Endothelial cell of umbilical vein (primary cell): ENCODE data around the gene CBFA2T3. TPM values are rescaled to one million over a fixed set of nuclear protein-coding genes. Genes with fewer than 3 reads are reported as not detected.

Experiments used
- BruUV-seq: library from RNA; stranded (reverse); fragments of 400-500 nt; replicated peaks from 2 replicates; lab custom pipeline; 2021; lab: Mats Ljungman, UMichigan
- CTCF ChIA-PET: fragments of 300-600, 350-600 bp; sonication (Branson Sonifier 250); formaldehyde crosslinking; loops from one replicate; lab custom pipeline; 2021; ENCODE audit warnings: antibody characterized with exemption, inconsistent platforms; lab: Charles Lee
- POLR2A ChIA-PET: fragments of 300-600, 350-600 bp; sonication (Branson Sonifier 250); formaldehyde crosslinking; loops from one replicate; lab custom pipeline; 2021; ENCODE audit warnings: antibody characterized with exemption, inconsistent platforms; lab: Charles Lee
- DNase-seq: peaks from one replicate; pipeline ENCODE4 v3.0.0-alpha.2; 2011; ENCODE audit warnings: low read depth, low spot score
- FAIRE-seq: peaks from 2 replicates; lab custom pipeline; 2011; peaks lifted over from hg19 to GRCh38; lab: Jason Lieb, UNC
- H2AFZ ChIP-seq: 2 replicates; pipeline ENCODE4 v1.6.0; 2012; ENCODE audit warnings: low read depth, low read length, control low read depth, inconsistent platforms
- H3K27ac ChIP-seq: 2 replicates; pipeline ENCODE4 v1.5.1; 2011; ENCODE audit warnings: low read depth, mild to moderate bottlenecking, control low read depth, low read length, moderate library complexity; ENCODE audit not compliant: insufficient read depth
- H3K27me3 ChIP-seq, 2 experiments: 2 replicates each; pipeline versions ENCODE4 v1.6.0 to v1.6.1; 2011; ENCODE audit warnings: low read length in 2 of 2, mixed read lengths in 1 of 2; ENCODE audit not compliant: control insufficient read depth in 2 of 2, insufficient read depth in 2 of 2
- H3K36me3 ChIP-seq, 2 experiments: 2 replicates in 1 of 2; 3 replicates in 1 of 2; pipeline ENCODE4 v1.5.1; 2011; ENCODE audit warnings: low read length in 2 of 2, mild to moderate bottlenecking in 1 of 2, moderate library complexity in 1 of 2; ENCODE audit not compliant: control insufficient read depth in 2 of 2, insufficient read depth in 2 of 2; ENCODE audit errors: extremely low read depth in 1 of 2
- H3K4me1 ChIP-seq: 3 replicates; pipeline ENCODE4 v1.5.1; 2011; ENCODE audit warnings: mild to moderate bottlenecking, low read length; ENCODE audit not compliant: control insufficient read depth, insufficient read depth; ENCODE audit errors: extremely low read depth
- H3K4me2 ChIP-seq: 2 replicates; pipeline ENCODE4 v1.6.1; 2011; ENCODE audit warnings: low read length, control low read depth, mixed read lengths; ENCODE audit not compliant: insufficient read depth
- H3K4me3 ChIP-seq, 3 experiments: fragments of 200-600 bp in 1 of 3; sonication (generic), shearing (Covaris generic) in 1 of 3; replicated peaks in 1 of 3; 2 replicates each; pipeline ENCODE4 v1.5.1; 2011 to 2016; ENCODE audit warnings: control low read depth in 3 of 3, low read length in 3 of 3, mild to moderate bottlenecking in 2 of 3, inconsistent platforms in 1 of 3, low read depth in 1 of 3, moderate library complexity in 1 of 3; ENCODE audit not compliant: insufficient read depth in 1 of 3
- H3K79me2 ChIP-seq: 2 replicates; pipeline ENCODE4 v1.6.0; 2012; ENCODE audit warnings: low read length, inconsistent platforms; ENCODE audit not compliant: control insufficient read depth, insufficient read depth
- H3K9ac ChIP-seq: replicated peaks from 2 replicates; pipeline ENCODE3; 2011; ENCODE audit warnings: low read length, control low read depth; ENCODE audit not compliant: insufficient read depth; ENCODE audit errors: extremely low read depth
- H3K9me1 ChIP-seq: replicated peaks from 3 replicates; pipeline ENCODE4 v1.6.0; 2011; ENCODE audit warnings: mild to moderate bottlenecking, low read length; ENCODE audit not compliant: control insufficient read depth, insufficient read depth; ENCODE audit errors: extremely low read depth
- H3K9me3 ChIP-seq: replicated peaks from 2 replicates; pipeline ENCODE4 v1.5.1; 2012; ENCODE audit warnings: low read length, inconsistent platforms; ENCODE audit not compliant: control insufficient read depth, insufficient read depth
- H4K20me1 ChIP-seq: replicated peaks from 2 replicates; pipeline ENCODE3; 2011; ENCODE audit warnings: mild to moderate bottlenecking, low read length; ENCODE audit not compliant: control insufficient read depth, insufficient read depth; ENCODE audit errors: extremely low read depth
- EZH2 ChIP-seq: IDR thresholded peaks from 2 replicates; pipeline ENCODE4 v1.6.1; 2012; ENCODE audit warnings: borderline replicate concordance, low read depth, mild to moderate bottlenecking, moderate library complexity, low read length, inconsistent platforms; ENCODE audit not compliant: severe bottlenecking
- FOS ChIP-seq: IDR thresholded peaks from 2 replicates; pipeline ENCODE4 v1.6.1; 2011; ENCODE audit warnings: mild to moderate bottlenecking, low read length, moderate library complexity, borderline replicate concordance; ENCODE audit not compliant: insufficient read depth
- GATA2 ChIP-seq: IDR thresholded peaks from 2 replicates; pipeline ENCODE4 v1.7.0; 2011; ENCODE audit warnings: low read depth, mild to moderate bottlenecking, moderate library complexity, mixed read lengths, low read length; ENCODE audit not compliant: insufficient read length, insufficient read depth
- JUN ChIP-seq: IDR thresholded peaks from 2 replicates; pipeline ENCODE4 v1.6.1; 2011; ENCODE audit warnings: borderline replicate concordance, low read depth; ENCODE audit not compliant: insufficient read length, insufficient read depth
- MYC ChIP-seq: IDR thresholded peaks from one replicate; pipeline ENCODE4 v1.6.1; 2011; ENCODE audit warnings: mild to moderate bottlenecking, low read depth, low read length
- POLR2A ChIP-seq: IDR thresholded peaks from 2 replicates; pipeline ENCODE4 v1.6.1; 2012; ENCODE audit warnings: low read depth, mild to moderate bottlenecking, control low read depth, low read length
- POLR2AphosphoS5 ChIP-seq: IDR thresholded peaks from 2 replicates; pipeline ENCODE4 v1.6.1; 2012; ENCODE audit warnings: low read depth, mild to moderate bottlenecking, control low read depth, low read length, moderate library complexity; ENCODE audit not compliant: insufficient read depth
- dilution Hi-C: fragments of 300-500 bp; cut with MboI; formaldehyde crosslinking; loops from one replicate; pipeline ENCODE4 v1.15.0; 2019; ENCODE audit warnings: low sequenced_read_pairs; ENCODE audit not compliant: extremely low pct_ligation_motif_present
- intact Hi-C: fragments of 100-400 bp; cut with micrococcal nuclease; formaldehyde crosslinking; loops from one replicate; pipeline ENCODE4 v1.10.0; 2022
- polyA plus RNA-seq, 4 experiments: library from polyadenylated mRNA; depleted of rRNA in 3 of 4; stranded (reverse) in 3 of 4; unstranded in 1 of 4; fragments of >200 nt; gene quantifications; 2 replicates each; pipeline versions ENCODE4 v1.2.1 to v1.2.3, GENCODE V29; 2011 to 2012; ENCODE audit warnings: missing spikeins in 1 of 4
- total RNA-seq: library from RNA; stranded (reverse); gene quantifications from 2 replicates; pipeline ENCODE4 v1.2.3, GENCODE V29; 2021
- TF ChIP-seq, protein P1 (sequence below): IDR thresholded peaks from 2 replicates; pipeline ENCODE4 v1.6.1; 2011; ENCODE audit not compliant: insufficient read depth, insufficient read length
- TF ChIP-seq, protein P2 (sequence below), 2 donors: IDR thresholded peaks; 1 replicate in 1 of 2; 2 replicates in 1 of 2; pipeline ENCODE4 v1.5.1; 2011; ENCODE audit warnings: low read length in 2 of 2, mild to moderate bottlenecking in 2 of 2, moderate library complexity in 2 of 2, control low read depth in 1 of 2, inconsistent platforms in 1 of 2, low read depth in 1 of 2; ENCODE audit not compliant: insufficient read depth in 1 of 2; ENCODE audit errors: extremely low read depth in 1 of 2

Gene CBFA2T3
- total and polyA plus RNA-seq, 2 donors (not counting 3 experiments of a cell fraction or from before 2014, with no cell fraction given), result not detected

DNA sequence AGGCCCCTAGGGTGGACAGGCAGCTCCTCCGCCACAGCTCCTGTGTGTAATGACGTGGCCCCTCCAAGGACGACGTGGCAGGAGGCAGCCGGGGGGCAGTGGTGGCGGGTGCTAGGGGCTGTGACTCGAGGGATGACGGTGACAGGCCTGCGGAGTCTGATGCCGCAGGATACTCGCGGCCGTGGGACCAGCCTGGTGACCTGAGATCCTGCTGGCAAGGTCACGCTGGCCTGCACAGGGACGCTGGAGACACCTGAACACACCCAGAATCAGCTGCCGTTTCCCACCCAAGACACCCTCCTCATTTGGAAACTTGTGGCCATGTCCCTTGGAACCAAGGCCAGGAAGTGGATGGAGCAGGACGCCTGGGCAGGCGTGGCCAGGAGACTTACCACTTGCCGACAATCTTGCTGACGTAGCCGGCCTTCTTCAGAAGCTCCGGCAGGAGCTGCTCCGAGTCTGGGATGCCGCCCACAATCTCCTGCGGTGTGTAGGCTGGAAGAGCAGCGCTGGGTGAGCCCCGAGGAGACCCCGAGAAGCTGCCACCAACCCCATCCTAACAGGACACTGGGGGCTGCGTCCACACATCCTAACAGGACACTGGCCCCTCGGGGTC lies 136.3 kb downstream of the CBFA2T3 start:
- CTCF ChIA-PET, result interaction anchor here (0.9 to 1.3 kb wide), 2 partner anchors 9 to 17 kb away, joined by 3 read pairs; partner anchors contain the start of gene TRAPPC2L

More for the DNA sequence above, 136.3 kb downstream of the CBFA2T3 start:
- H3K27me3 ChIP-seq, result no peaks in the 10 kb centered on the region
- dilution Hi-C loops (no loop called here), intact Hi-C loops (no loop called here)
- no peak overlapping the region for H3K4me3 ChIP-seq
- H3K4me1 ChIP-seq, result no peaks in the 10 kb centered on the region
- no peak overlapping the region for H3K9ac ChIP-seq
- TF ChIP-seq, protein P1, sequence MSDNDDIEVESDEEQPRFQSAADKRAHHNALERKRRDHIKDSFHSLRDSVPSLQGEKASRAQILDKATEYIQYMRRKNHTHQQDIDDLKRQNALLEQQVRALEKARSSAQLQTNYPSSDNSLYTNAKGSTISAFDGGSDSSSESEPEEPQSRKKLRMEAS, result no peak
- TF ChIP-seq EZH2 (no peak), GATA2 (no peak), MYC (no peak), POLR2A (no peak), POLR2AphosphoS5 (no peak), FOS (no peak), JUN (no peak)
- TF ChIP-seq, protein P2, sequence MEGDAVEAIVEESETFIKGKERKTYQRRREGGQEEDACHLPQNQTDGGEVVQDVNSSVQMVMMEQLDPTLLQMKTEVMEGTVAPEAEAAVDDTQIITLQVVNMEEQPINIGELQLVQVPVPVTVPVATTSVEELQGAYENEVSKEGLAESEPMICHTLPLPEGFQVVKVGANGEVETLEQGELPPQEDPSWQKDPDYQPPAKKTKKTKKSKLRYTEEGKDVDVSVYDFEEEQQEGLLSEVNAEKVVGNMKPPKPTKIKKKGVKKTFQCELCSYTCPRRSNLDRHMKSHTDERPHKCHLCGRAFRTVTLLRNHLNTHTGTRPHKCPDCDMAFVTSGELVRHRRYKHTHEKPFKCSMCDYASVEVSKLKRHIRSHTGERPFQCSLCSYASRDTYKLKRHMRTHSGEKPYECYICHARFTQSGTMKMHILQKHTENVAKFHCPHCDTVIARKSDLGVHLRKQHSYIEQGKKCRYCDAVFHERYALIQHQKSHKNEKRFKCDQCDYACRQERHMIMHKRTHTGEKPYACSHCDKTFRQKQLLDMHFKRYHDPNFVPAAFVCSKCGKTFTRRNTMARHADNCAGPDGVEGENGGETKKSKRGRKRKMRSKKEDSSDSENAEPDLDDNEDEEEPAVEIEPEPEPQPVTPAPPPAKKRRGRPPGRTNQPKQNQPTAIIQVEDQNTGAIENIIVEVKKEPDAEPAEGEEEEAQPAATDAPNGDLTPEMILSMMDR (IDR thresholded peaks at IDR 0.05; ENCODE audit: extremely low read depth in 1 of 2, insufficient read depth in 1 of 2, low read depth in 1 of 2, low read length in 2 of 2), result no peak
- H3K36me3 ChIP-seq, result peaks cover 0 to 10% of the 10 kb centered on the region in 2 experiments
- no peak for FAIRE-seq
- no peak overlapping the region for H2AFZ ChIP-seq
- H3K27ac ChIP-seq, result no peak overlapping the region
- H3K4me2 ChIP-seq, result no peak overlapping the region
- POLR2A ChIA-PET, result no interaction called here
- H4K20me1 ChIP-seq, result no peaks in the 10 kb centered on the region
- DNase-seq, result no peak
- BruUV-seq, result no TSS peak
- no peaks in the 10 kb centered on the region for H3K9me1 ChIP-seq
- no peaks in the 10 kb centered on the region for H3K9me3 ChIP-seq
- H3K79me2 ChIP-seq, result no peaks in the 10 kb centered on the region
